ENCODE measurements around the gene KCTD21. TPM values are rescaled to one million over a fixed set of nuclear protein-coding genes. Genes with fewer than 3 reads are reported as not detected.
"Not testable (repeated sequence)": the region's sequence is repeated elsewhere in the genome, so short reads cannot be mapped to it uniquely, and the experiment has no call there.

Gene KCTD21
- total RNA-seq, 2 experiments from 2014 or later = 9.0 to 9.8 TPM

- Mint-ChIP-seq H3K36me3 (ENCODE audit: low read depth) (peaks cover 3% of the 10 kb centered on the region), H3K9me3 (ENCODE audit: low read depth) (no peaks in the 10 kb centered on the region), H3K27ac (peak overlapping the region; percentile 69), H3K4me1 (peaks cover 27% of the 10 kb centered on the region), H3K4me3 (peak overlapping the region; percentile 16), H3K27me3 (no peaks in the 10 kb centered on the region)
- ATAC-seq (peak; percentile 86), DNase-seq (peak; percentile 55)
- CTCF ChIA-PET = interaction anchor here (0.7 to 1.7 kb wide), 5 partner anchors 13 to 65 kb away, joined by 3 to 10 read pairs (median 3); partner anchors contain the start of genes KCTD21 and USP35
- POLR2A ChIA-PET = interaction anchor here (0.6 to 1.1 kb wide), 3 partner anchors 16 to 88 kb away, joined by 3 to 6 read pairs (median 5); partner anchors contain the start of gene ALG8
- intact Hi-C loops (cut with DNase I, micrococcal nuclease) = loop anchor here (1.0 to 5.0 kb wide), 3 partner anchors 39 to 195 kb away; partner anchors contain the start of genes GAB2 (in 1 of the 2), KCTD21 (in 1 of the 2) and USP35 (in 1 of the 2)
These were observed 38.6 kb upstream of the KCTD21 start for GRCh38 chr11:78226684-78227680.

DNA sequence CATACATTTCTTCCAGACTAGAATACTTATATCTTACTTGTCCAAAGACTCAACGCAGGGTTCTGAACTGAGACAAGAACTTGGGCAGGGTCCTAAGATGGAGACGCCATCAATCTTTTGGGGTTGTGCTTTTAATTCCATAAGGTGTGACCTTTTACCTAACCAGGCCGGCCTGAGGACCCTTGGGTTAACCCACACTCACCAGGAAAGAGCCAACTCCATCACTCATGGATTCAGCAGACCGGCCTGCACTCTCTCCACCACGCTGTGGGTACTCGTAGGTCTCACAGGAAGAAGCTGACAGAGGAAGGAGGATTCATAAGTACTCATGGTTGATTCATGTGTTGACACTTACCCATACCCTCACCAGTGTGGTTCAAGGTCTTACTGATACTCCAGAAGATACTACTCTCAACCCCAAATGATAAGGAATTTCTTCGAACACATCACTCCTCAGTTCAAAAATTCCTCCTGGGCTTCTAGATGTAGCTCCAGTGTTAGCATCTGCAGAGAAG lies 36.5 kb upstream of the KCTD21 start:
- no peak overlapping the region for H3K27ac Mint-ChIP-seq
- peaks cover 4% of the 10 kb centered on the region for H3K36me3 Mint-ChIP-seq (ENCODE audit: low read depth)
- ChIA-PET CTCF (interaction anchor here (0.6 kb wide), 1 partner anchor 93 kb away, joined by 3 read pairs; no protein-coding TSS in a partner anchor), POLR2A (no interaction called here)
- intact Hi-C loops (cut with DNase I, micrococcal nuclease) = loop anchor here (5.0 kb wide), 2 partner anchors 192 to 197 kb away; partner anchors contain the start of gene GAB2 (in 1 of the 2)
- DNase-seq (no peak), ATAC-seq (peak; percentile 29)
- H3K27me3 Mint-ChIP-seq = no peaks in the 10 kb centered on the region
- H3K4me3 Mint-ChIP-seq = no peak overlapping the region
- H3K4me1 Mint-ChIP-seq = peaks cover 34% of the 10 kb centered on the region
- no peaks in the 10 kb centered on the region for H3K9me3 Mint-ChIP-seq (ENCODE audit: low read depth)

DNA sequence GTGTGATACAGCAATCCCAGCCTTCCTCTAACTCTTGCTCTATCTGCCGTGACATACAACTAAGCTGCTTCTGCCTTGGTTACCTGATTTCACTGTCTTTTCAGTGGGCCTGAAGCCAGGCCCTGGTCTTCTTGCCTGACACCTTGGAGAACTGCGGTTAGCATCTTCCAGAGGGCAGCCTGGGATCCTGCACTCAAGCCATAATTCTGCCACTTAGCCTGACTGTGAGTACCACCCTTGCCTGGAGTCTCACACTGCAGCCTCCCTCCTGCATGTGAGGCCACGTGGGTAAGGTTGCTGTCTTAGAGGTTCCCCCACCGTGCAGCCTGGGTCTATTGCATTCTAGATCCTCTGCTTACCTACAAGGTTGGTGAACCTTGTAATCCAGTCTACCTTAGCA lies 36.1 kb upstream of the KCTD21 start:
- no peaks in the 10 kb centered on the region for H3K9me3 Mint-ChIP-seq (ENCODE audit: low read depth)
- H3K4me1 Mint-ChIP-seq = peaks cover 34% of the 10 kb centered on the region
- peak overlapping the region; percentile 52 for H3K27ac Mint-ChIP-seq
- ChIA-PET POLR2A (no interaction called here), CTCF (no interaction called here)
- intact Hi-C loops (cut with DNase I, micrococcal nuclease) = no loop called here
- ATAC-seq = no peak
- DNase-seq = no peak
- peaks cover 4% of the 10 kb centered on the region for H3K36me3 Mint-ChIP-seq (ENCODE audit: low read depth)
- no peak overlapping the region for H3K4me3 Mint-ChIP-seq
- no peaks in the 10 kb centered on the region for H3K27me3 Mint-ChIP-seq

DNA sequence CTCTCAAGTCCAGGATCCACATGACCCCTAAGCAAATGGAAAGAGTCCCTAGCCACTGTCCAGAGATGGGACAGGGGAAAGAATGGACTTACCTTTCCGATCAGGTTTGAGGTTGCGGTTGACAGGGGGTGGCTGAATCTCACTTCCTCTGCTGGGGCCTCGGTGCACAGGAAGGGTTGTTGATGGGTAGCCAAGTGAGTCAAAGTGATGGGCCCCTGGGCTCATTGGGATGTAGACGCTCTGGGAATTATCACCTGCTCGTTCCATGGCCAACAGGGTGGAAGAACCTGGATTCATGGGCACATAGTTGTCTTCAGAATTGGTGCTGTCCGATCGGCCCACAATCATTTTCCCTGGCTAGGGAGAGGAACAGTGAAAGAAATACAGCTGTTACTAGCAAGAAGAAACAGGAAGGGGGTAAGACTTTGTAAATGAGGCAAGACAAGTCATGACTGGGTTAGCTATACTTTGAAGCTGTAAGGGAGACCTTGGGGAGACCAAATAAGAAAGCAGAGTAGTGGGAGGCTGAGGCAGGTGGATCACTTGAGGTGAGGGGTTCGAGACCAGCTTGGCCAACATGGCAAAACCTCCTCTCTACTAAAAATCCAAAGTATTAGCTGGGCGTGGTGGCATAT lies 35.0 kb upstream of the KCTD21 start:
- Mint-ChIP-seq H3K4me3 (no peak overlapping the region), H3K4me1 (peaks cover 34% of the 10 kb centered on the region), H3K27ac (peak overlapping the region; percentile 10), H3K27me3 (no peaks in the 10 kb centered on the region), H3K9me3 (ENCODE audit: low read depth) (no peaks in the 10 kb centered on the region), H3K36me3 (ENCODE audit: low read depth) (peaks cover 4% of the 10 kb centered on the region)
- intact Hi-C loops (cut with DNase I, micrococcal nuclease) = no loop called here
- no peak for ATAC-seq
- CTCF ChIA-PET = interaction anchor here (0.6 kb wide), 1 partner anchor 690 kb away, joined by 3 read pairs; no protein-coding TSS in a partner anchor
- POLR2A ChIA-PET = no interaction called here
- no peak for DNase-seq

GRCh38 chr11:78222726-78223125 lies 34.3 kb upstream of the KCTD21 start:
- POLR2A ChIA-PET; ATAC-seq; DNase-seq; H3K27ac Mint-ChIP-seq; H3K27me3 Mint-ChIP-seq; H3K9me3 Mint-ChIP-seq (ENCODE audit: low read depth); intact Hi-C loops (cut with DNase I, micrococcal nuclease); H3K4me3 Mint-ChIP-seq; CTCF ChIA-PET; H3K36me3 Mint-ChIP-seq (ENCODE audit: low read depth): not testable (repeated sequence)
- peaks cover 34% of the 10 kb centered on the region for H3K4me1 Mint-ChIP-seq

DNA sequence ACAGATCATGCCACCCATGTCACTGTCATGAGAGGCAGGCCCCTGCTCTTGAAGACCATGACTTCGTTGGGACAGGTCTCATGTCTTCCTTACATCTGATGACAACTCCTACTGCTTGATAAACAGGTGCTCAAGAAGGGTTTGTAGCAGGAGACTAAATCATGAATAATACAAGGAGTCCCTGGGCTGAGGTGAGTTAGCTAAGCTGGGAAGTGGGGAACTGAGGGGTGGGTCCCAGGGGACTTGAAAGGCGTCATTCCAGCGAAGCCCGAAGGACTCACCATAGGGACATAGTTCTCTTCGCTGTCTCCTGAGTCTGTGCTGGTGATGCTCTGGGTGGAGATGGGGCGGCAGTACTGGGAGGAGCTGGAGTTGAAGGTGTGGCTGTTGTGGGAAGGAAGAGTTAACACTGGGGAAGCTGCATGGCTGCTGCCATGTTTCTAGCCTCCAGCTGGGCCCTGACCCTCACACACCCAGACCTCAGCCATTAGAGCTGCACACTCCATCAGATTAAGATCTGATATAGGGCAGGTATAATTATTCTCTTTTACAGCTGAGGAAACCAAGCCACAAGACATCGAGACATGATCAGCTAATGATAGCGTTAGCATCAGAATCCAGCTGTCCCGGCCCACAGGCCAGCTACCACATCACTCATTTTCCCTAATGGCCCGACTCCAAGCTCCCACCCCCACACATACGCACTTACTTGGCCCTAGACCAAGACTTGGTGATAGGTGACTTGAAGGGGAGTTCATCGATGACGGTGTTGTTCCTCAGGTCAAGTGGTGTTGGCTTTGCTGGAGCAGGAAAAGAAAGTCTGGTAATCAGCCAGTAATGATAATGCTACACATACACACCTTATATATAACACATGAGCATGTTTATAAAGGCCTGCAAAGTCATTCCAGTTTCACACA lies 33.2 kb upstream of the KCTD21 start:
- no peak overlapping the region for H3K27ac Mint-ChIP-seq
- ChIA-PET CTCF (no interaction called here), POLR2A (no interaction called here)

DNA sequence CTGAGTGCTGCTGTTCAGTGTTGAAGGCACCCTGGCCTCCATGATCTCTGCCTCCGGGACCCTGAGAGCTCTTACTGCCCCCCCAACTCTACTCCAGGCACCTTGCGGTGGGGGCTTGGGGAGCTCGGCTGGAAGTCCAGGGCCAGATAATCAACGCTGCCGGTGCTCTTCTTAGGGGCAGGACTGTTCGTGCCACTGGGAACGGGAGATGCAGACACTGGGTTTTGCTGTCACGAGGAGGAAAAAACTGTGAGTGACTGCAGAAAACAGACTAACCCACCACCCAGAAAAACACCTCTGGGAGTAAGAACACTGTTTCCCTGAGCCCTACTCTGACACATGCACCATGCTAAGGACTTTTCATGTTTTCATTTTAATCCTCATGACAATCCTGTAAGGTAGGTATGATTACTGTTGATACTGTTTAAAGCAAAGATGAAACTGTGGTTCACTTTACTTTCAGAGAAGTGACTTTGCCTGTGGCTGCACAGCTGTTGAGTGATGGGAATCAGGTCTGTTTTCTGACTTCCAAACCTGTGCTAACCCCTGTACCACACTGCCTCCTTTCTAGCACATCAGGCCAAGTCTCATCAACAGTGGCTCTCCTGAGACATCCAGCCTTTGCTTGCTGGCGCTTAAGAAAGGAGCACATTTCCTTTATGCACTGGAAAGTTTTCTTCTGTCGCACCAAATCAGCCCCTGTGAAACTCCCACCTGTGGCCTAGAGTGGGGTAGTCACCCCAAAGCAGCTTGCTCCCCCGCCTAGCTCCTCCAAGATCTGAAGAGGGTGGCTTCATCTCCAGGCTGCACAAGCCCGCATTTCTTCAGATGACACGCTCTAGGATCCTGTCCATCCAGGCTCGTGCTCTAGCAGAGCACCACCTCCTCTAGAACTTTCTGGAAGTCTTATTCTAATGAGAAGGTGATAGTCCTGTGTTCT lies 32.1 kb upstream of the KCTD21 start:
- H3K27me3 Mint-ChIP-seq = no peaks in the 10 kb centered on the region
- peak overlapping the region; percentile 61 for H3K27ac Mint-ChIP-seq
- intact Hi-C loops (cut with DNase I, micrococcal nuclease) = no loop called here
- H3K9me3 Mint-ChIP-seq (ENCODE audit: low read depth) = no peaks in the 10 kb centered on the region
- peaks cover 4% of the 10 kb centered on the region for H3K36me3 Mint-ChIP-seq (ENCODE audit: low read depth)
- no peak overlapping the region for H3K4me3 Mint-ChIP-seq
- DNase-seq (peak; percentile 45), ATAC-seq (peak; percentile 67)
- POLR2A ChIA-PET = no interaction called here
- CTCF ChIA-PET = no interaction called here
- peaks cover 22% of the 10 kb centered on the region for H3K4me1 Mint-ChIP-seq

More for the DNA sequence above, 33.2 kb upstream of the KCTD21 start:
- H3K27me3 Mint-ChIP-seq = no peaks in the 10 kb centered on the region
- DNase-seq (no peak), ATAC-seq (no peak)
- intact Hi-C loops (cut with DNase I, micrococcal nuclease) = no loop called here
- peaks cover 23% of the 10 kb centered on the region for H3K4me1 Mint-ChIP-seq
- H3K36me3 Mint-ChIP-seq (ENCODE audit: low read depth) = peaks cover 4% of the 10 kb centered on the region
- H3K4me3 Mint-ChIP-seq = no peak overlapping the region
- H3K9me3 Mint-ChIP-seq (ENCODE audit: low read depth) = no peaks in the 10 kb centered on the region

DNA sequence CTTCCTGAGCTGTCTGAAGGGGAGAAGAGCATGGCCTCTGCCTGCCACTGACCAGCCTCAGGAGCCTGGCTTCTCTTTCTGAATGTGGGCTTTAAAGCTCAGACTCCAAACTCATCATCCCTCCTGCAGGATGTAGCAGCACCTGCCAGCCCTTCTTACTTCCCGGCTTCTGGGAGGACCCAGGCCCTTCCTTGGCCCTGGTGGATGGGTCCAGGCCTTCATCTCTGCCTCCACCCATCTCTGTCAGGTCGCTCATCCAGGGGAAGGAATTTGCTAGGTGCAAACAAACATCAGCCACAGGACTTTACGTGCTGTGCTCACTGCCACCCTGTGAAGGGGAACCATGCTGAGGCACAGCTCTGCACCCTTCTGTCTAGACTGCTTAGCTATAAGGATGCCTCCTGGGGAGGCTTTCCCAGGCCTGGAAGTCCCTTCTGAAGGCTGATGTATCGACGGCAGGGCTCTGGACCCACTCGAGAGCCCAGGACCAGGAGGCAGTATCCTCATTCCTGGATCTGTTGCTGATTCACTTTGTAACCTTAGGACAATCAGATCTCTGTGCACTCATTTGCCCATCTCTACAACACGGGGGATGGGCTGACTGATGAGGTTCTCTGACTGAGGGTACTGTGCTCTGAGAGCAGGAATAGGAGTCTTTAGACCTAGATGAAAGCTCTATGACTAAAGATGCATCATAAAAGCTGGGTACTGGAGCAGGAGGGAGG lies 31.2 kb upstream of the KCTD21 start:
- Mint-ChIP-seq H3K36me3 (ENCODE audit: low read depth) (peaks cover 4% of the 10 kb centered on the region), H3K4me3 (no peak overlapping the region), H3K9me3 (ENCODE audit: low read depth) (no peaks in the 10 kb centered on the region), H3K27ac (peak overlapping the region; percentile 26), H3K27me3 (no peaks in the 10 kb centered on the region), H3K4me1 (peaks cover 16% of the 10 kb centered on the region)
- DNase-seq = no peak
- intact Hi-C loops (cut with DNase I, micrococcal nuclease) = no loop called here
- CTCF ChIA-PET = interaction anchor here (0.6 kb wide), 1 partner anchor 30 kb away, joined by 3 read pairs; no protein-coding TSS in a partner anchor
- ATAC-seq = peak; percentile 64
- POLR2A ChIA-PET = interaction anchor here (0.5 kb wide), 1 partner anchor 60 kb away, joined by 3 read pairs; no protein-coding TSS in a partner anchor

DNA sequence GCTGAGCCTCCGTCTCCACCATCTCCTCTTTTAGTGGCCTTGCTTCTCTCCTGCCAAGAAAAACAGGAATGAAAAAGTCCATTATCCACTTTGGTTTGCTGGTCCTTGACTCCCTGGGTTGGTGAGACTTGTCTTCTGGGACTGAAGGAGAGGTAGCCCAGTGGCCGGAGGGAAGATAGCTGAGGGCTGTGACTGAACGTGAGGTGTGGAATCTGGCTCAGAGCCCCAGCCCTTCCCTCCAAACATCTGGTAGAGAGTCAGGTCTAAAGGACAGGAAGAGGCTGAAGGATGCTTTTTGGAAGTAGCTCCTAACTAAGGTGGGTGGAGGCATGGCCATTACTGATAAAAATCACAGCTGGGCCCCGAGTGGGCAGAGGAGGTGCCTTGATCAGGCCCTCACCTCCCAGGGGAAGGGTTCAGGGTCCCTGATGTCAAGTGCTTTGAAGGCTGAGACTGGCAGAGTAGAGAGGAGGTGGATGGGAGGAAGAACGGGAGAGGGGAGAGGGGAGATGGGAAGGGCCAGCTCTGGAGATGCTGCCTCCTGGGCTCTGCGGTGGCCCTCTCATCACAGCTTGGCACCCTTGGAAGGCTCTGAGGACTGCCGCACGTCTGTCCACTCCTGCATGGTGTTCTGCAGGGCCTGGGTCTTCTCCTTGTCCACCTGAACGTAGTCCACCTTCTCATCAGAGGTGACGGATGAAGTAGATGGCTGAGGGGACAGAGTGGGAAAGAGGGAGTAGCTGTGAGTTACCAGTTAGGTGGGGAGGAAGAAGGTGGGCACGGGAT lies 30.5 kb upstream of the KCTD21 start:
- POLR2A ChIA-PET = interaction anchor here (0.5 kb wide), 1 partner anchor 60 kb away, joined by 3 read pairs; no protein-coding TSS in a partner anchor
- no peaks in the 10 kb centered on the region for H3K9me3 Mint-ChIP-seq (ENCODE audit: low read depth)

More for the DNA sequence above, 30.5 kb upstream of the KCTD21 start:
- H3K27ac Mint-ChIP-seq = no peak overlapping the region
- DNase-seq (no peak), ATAC-seq (no peak)
- CTCF ChIA-PET = interaction anchor here (0.6 kb wide), 1 partner anchor 29 kb away, joined by 3 read pairs; no protein-coding TSS in a partner anchor
- H3K27me3 Mint-ChIP-seq = no peaks in the 10 kb centered on the region
- H3K36me3 Mint-ChIP-seq (ENCODE audit: low read depth) = peaks cover 4% of the 10 kb centered on the region
- no peak overlapping the region for H3K4me3 Mint-ChIP-seq
- peaks cover 16% of the 10 kb centered on the region for H3K4me1 Mint-ChIP-seq
- intact Hi-C loops (cut with DNase I, micrococcal nuclease) = no loop called here

All from activated CD4-positive, alpha-beta T cell treated with anti-CD3 and anti-CD28 coated beads for 36 hours (primary cell).